ENCODE measurements around the gene IFNAR1.
A peak's percentile ranks its signal among the peaks of the same experiment; 100 is the strongest.
"Not testable (repeated sequence)": the region's sequence is repeated elsewhere in the genome, so short reads cannot be mapped to it uniquely, and the experiment has no call there.

IFNAR1 gene

GRCh38 chr21:33308586-33309490 lies 15.9 kb upstream of the IFNAR1 start:
- no peak for DNase-seq

- no peak for DNase-seq
These were observed 15.0 kb upstream of the IFNAR1 start for GRCh38 chr21:33309778-33310177.

GRCh38 chr21:33312121-33312520 lies 12.6 kb upstream of the IFNAR1 start:
- DNase-seq: no peak

- no peak for DNase-seq
These were observed 11.6 kb upstream of the IFNAR1 start for GRCh38 chr21:33313183-33313582.

GRCh38 chr21:33313611-33314010 lies 11.2 kb upstream of the IFNAR1 start:
- DNase-seq: no peak

GRCh38 chr21:33314111-33314510 lies 10.7 kb upstream of the IFNAR1 start:
- DNase-seq: no peak

GRCh38 chr21:33315946-33316710 lies 8.6 kb upstream of the IFNAR1 start:
- no peak for DNase-seq

- DNase-seq: no peak
These were observed 7.6 kb upstream of the IFNAR1 start for GRCh38 chr21:33317145-33317544.

- no peak for DNase-seq
These were observed 6.8 kb upstream of the IFNAR1 start for GRCh38 chr21:33317786-33318486.

- DNase-seq: not testable (repeated sequence)
These were observed 3.8 kb upstream of the IFNAR1 start for GRCh38 chr21:33321005-33321404.

GRCh38 chr21:33323610-33324009 lies 1.2 kb upstream of the IFNAR1 start:
- not testable (repeated sequence) for DNase-seq

- DNase-seq: peak; percentile 55
These were observed 675 bp downstream of the IFNAR1 start for GRCh38 chr21:33325222-33326067.

- DNase-seq: no peak
These were observed 2.6 kb downstream of the IFNAR1 start for GRCh38 chr21:33327326-33327725.

GRCh38 chr21:33327792-33328433 lies 3.1 kb downstream of the IFNAR1 start:
- no peak for DNase-seq

- no peak for DNase-seq
These were observed 6.0 kb downstream of the IFNAR1 start for GRCh38 chr21:33330726-33331125.

- no peak for DNase-seq
These were observed 7.4 kb downstream of the IFNAR1 start for GRCh38 chr21:33332143-33332542.

GRCh38 chr21:33334191-33334590 lies 9.4 kb downstream of the IFNAR1 start:
- no peak for DNase-seq

- peak; percentile 2 for DNase-seq
These were observed 10.1 kb downstream of the IFNAR1 start for GRCh38 chr21:33334824-33335223.

GRCh38 chr21:33339135-33339534 lies 14.4 kb downstream of the IFNAR1 start:
- no peak for DNase-seq

- no peak for DNase-seq
These were observed 15.1 kb downstream of the IFNAR1 start for GRCh38 chr21:33339918-33340317.

GRCh38 chr21:33345751-33346238 lies 21.0 kb downstream of the IFNAR1 start:
- no peak for DNase-seq

- DNase-seq: no peak
These were observed 23.9 kb downstream of the IFNAR1 start for GRCh38 chr21:33348706-33349105.

All from HCEC 1CT (cell line).